Neural progenitor cell (in vitro differentiated cells): ENCODE results near the gene DLG2.

Experiments
- CTCF ChIP-seq: fragments of 200-600 bp; sonication (generic); IDR thresholded peaks from 2 replicates; pipeline ENCODE4 v1.5.1; 2017; ENCODE audit warnings: antibody characterized with exemption, mild to moderate bottlenecking
- EZH2phosphoT487 ChIP-seq: fragments of 200-600 bp; sonication (generic); IDR thresholded peaks from 2 replicates; pipeline ENCODE4 v1.6.1; 2017; ENCODE audit warnings: antibody characterized with exemption

DNA sequence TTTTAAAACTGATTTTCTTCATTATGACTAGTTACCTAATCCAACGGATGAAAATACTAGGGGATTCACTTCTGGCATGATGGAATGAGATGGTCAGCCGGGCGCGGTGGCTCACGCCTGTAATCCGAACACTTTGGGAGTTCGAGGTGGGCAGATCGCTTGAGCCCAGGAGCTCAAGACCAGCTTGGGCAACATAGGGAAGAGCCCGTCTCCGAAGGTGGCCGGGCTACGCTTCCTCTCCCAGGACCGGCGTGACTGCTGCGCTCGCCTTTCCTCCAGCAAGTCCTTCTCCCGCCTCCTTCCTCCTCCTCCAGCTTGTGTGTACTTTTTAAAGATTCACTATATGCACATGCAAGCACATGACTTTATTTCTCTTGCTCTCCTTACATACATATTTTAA lies 1835.6 kb downstream of the DLG2 start:
- no peak for TF ChIP-seq EZH2phosphoT487
- no peak for TF ChIP-seq CTCF
